CMK (cell line): ENCODE measurements around the gene ATAD2B.

Experiments
- DNase-seq: peaks from one replicate; pipeline ENCODE4 v3.0.0-alpha.2; 2010; ENCODE audit warnings: low read depth

ATAD2B gene

DNA sequence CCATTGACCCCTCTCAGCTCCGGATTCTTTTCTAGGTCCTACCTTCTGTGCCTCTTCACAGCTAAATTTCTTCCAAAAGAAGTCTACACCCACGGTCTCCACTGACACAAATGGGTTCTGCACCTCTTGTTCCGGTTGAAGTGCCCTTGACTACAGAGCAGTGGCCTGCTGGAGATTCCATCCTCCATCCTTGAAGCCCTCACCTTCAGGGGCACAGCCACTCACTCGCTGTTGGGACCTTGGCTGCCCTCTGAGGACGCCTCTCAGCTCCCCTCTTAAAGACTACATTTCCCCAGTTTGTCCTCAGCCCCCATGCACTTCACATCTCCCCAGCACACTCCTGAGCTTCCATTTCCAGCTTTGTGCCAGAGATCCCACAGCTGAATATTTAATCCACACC is 226.3 kb downstream of the ATAD2B start:
- DNase-seq: no peak

DNA sequence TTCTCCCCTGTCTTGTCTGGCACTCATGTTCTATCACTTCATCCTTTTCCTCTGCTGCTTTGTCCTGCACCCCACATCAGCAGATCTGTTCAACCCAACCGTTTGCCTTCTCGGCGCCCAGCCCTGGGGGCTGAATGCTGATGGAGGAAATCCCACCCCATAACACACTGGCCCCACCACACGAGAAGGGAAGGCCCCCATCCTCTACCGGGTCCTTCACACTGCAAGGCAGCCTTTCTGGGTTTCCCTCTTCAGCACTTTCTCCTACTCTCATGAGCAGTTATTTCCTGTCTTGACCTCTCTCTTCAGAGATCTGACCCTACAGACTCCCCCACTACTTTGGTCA is 227.4 kb downstream of the ATAD2B start:
- no peak for DNase-seq

DNA sequence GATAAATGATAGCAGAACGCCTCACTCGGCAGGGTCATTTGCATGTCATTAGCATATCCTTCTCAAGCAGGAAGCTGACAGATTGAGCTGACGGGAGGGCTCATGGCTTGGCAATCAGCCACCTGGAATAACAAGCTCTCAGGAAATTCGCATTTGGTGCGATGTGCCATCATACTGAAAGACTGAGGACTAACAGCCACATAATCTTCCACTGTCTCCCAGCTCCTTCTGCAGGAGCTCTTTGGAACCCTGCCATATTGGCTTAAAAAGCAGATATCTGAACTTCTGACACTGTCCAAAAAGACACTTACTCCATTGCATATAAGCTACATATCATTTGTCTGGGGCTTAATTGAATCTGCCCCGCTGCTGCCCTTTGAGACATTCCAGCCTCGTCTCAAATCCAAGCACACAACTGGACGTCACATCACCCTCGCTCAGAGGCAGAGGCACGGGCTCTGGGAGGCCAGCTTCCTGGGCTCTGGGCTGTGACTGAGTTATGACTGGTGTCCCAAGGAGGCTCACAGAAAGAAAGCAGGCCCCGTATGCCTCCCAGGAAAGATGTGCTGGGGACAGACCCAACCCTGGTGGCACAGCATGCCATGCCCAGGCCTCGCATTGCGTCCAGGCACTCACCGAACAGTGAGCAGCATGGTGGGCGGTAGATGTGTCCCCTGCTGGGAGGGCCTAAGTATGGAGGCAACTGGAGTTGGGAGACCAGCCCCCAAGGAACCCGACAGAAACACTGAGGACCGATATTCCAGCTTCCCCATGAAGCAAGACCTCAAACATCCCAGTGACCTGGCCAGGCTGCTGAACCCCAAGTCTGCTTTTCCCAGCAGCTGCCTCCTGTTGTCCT is 228.0 kb downstream of the ATAD2B start:
- DNase-seq: no peak
